ENCODE measurements around the gene LUZP1. TPM values are rescaled to one million over a fixed set of nuclear protein-coding genes. Genes with fewer than 3 reads are reported as not detected.

The LUZP1 gene
- total and polyA plus RNA-seq, 10 of the 15 experiments (the other 5 are each of a cell fraction or from before 2014, with no cell fraction given): 11.3 to 28.2 (median 17.3) TPM

GRCh38 chr1:23111600-23112535 is 56.8 kb downstream of the LUZP1 start:
- Histone ChIP-seq H3K9ac (ENCODE audit: control insufficient read depth, insufficient read depth, low read length) (no peak overlapping the region), H3K27me3 (replicated peaks in 1 of 2; ENCODE audit: control insufficient read depth in 2 of 2, insufficient read depth in 2 of 2, low read length in 1 of 2) (no peaks in the 10 kb centered on the region), H3K79me2 (ENCODE audit: control insufficient read depth, insufficient read depth, low read length) (peaks cover 15% of the 10 kb centered on the region), H3K4me2 (ENCODE audit: control insufficient read depth, insufficient read depth) (no peak overlapping the region), H3K9me3 (replicated peaks; ENCODE audit: control insufficient read depth, insufficient read depth, low read length) (no peaks in the 10 kb centered on the region; the same call in 2 of the 3 replicates), H4K20me1 (ENCODE audit: control insufficient read depth, insufficient read depth) (no peaks in the 10 kb centered on the region), H3K4me3 (no peak overlapping the region), H3K36me3 (ENCODE audit: control insufficient read depth in 2 of 2, insufficient read depth in 2 of 2, low read length in 1 of 2) (no peaks in the 10 kb centered on the region; a peak in 2 of 4 replicates), H2AFZ (ENCODE audit: control insufficient read depth, low read depth, low read length) (no peak overlapping the region), H3K4me1 (ENCODE audit: control insufficient read depth, insufficient read depth, low read length) (peaks cover 48% of the 10 kb centered on the region), H3K27ac (ENCODE audit: control insufficient read depth, insufficient read depth) (no peak overlapping the region)
- no peak for ATAC-seq
- no peak for FAIRE-seq
- DNase-seq (ENCODE audit: low read depth, low spot score): no peak
- WGBS (ENCODE audit: insufficient coverage, insufficient replicate concordance, low lambda C conversion rate, missing lambda C conversion rate): 92% methylated on average over 6 of the region's 6 CpGs
- ChIA-PET POLR2A (interaction anchor here (0.6 to 2.2 kb wide), 6 partner anchors 9 to 390 kb away, joined by 3 to 8 read pairs (median 4); no protein-coding TSS in a partner anchor), SMC1A (ENCODE audit: uncharacterized antibody, unreplicated experiment) (interaction anchor here (1.0 to 17.6 kb wide), 10 partner anchors 8 to 68 kb away, joined by 4 to 199 read pairs (median 7); no protein-coding TSS in a partner anchor), RAD21 (ENCODE audit: unreplicated experiment) (interaction anchor here (0.7 to 8.0 kb wide), 6 partner anchors 8 to 73 kb away, joined by 3 to 66 read pairs (median 7); no protein-coding TSS in a partner anchor), CTCF (interaction anchor here (1.0 to 10.5 kb wide), 10 partner anchors 8 to 73 kb away, joined by 3 to 93 read pairs (median 4); no protein-coding TSS in a partner anchor)
- in situ Hi-C loops (cut with MboI) (no loop called here), intact Hi-C loops (cut with micrococcal nuclease; ENCODE audit: unreplicated experiment) (no loop called here)
- TF ChIP-seq RBBP5 (conservative IDR thresholded peaks at IDR 0.05): no peak
- TF ChIP-seq BRCA1 (IDR thresholded peaks at IDR 0.05; ENCODE audit: low read depth, low read length): no peak
- no peak for TF ChIP-seq IRF5 (IDR thresholded peaks at IDR 0.05; ENCODE audit: borderline replicate concordance)
- TF ChIP-seq, protein P1, sequence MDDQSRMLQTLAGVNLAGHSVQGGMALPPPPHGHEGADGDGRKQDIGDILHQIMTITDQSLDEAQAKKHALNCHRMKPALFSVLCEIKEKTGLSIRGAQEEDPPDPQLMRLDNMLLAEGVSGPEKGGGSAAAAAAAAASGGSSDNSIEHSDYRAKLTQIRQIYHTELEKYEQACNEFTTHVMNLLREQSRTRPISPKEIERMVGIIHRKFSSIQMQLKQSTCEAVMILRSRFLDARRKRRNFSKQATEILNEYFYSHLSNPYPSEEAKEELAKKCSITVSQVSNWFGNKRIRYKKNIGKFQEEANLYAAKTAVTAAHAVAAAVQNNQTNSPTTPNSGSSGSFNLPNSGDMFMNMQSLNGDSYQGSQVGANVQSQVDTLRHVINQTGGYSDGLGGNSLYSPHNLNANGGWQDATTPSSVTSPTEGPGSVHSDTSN (IDR thresholded peaks at IDR 0.05; ENCODE audit: insufficient replicate concordance, low read depth, low read length): no peak
- no TSS peak for BruUV-seq (replicated peaks)

All from GM12878 (cell line).